ENCODE data around the gene IPO9. TPM values are rescaled to one million over a fixed set of nuclear protein-coding genes. Genes with fewer than 3 reads are reported as not detected.

The IPO9 gene
- total and polyA plus RNA-seq, 2 experiments from 2014 or later = 29.4 to 45.2 TPM

- Histone ChIP-seq H3K4me2 (no peak overlapping the region), H3K9me2 (replicated peaks; ENCODE audit: insufficient read depth) (no peaks in the 10 kb centered on the region), H3K9me3 (ENCODE audit: low read depth) (no peaks in the 10 kb centered on the region), H4K20me1 (ENCODE audit: insufficient read depth, poor library complexity, severe bottlenecking) (no peaks in the 10 kb centered on the region), H3K79me2 (no peaks in the 10 kb centered on the region), H3K27ac (no peak overlapping the region), H2AFZ (no peak overlapping the region), H3K4me3 (no peak overlapping the region), H3K36me3 (replicated peaks; ENCODE audit: insufficient read depth, low read depth) (no peaks in the 10 kb centered on the region), H3K27me3 (no peaks in the 10 kb centered on the region), H3K4me1 (ENCODE audit: insufficient read depth) (peaks cover 9% of the 10 kb centered on the region)
- DNase-seq (ENCODE audit: low spot score) = no peak
- 87% methylated on average over 9 of the region's 9 CpGs for WGBS (ENCODE audit: low lambda C conversion rate, missing lambda C conversion rate)
- TF ChIP-seq CTCF (IDR thresholded peaks at IDR 0.05; ENCODE audit: poor library complexity) (no peak), EZH2phosphoT487 (IDR thresholded peaks at IDR 0.05; ENCODE audit: low read depth, severe bottlenecking, unreplicated experiment) (no peak), EZH2 (IDR thresholded peaks at IDR 0.05; ENCODE audit: borderline replicate concordance) (no peak)
Measured at GRCh38 chr1:201886103-201886885, 57.3 kb downstream of the IPO9 start.

- Histone ChIP-seq H4K20me1 (ENCODE audit: insufficient read depth, poor library complexity, severe bottlenecking) (no peaks in the 10 kb centered on the region), H3K27me3 (no peaks in the 10 kb centered on the region), H3K79me2 (no peaks in the 10 kb centered on the region), H2AFZ (no peak overlapping the region), H3K9me3 (ENCODE audit: low read depth) (no peaks in the 10 kb centered on the region), H3K4me1 (ENCODE audit: insufficient read depth) (peaks cover 9% of the 10 kb centered on the region), H3K4me2 (no peak overlapping the region), H3K9me2 (replicated peaks; ENCODE audit: insufficient read depth) (no peaks in the 10 kb centered on the region), H3K4me3 (no peak overlapping the region), H3K36me3 (replicated peaks; ENCODE audit: insufficient read depth, low read depth) (no peaks in the 10 kb centered on the region), H3K27ac (no peak overlapping the region)
- no peak for DNase-seq (ENCODE audit: low spot score)
- TF ChIP-seq EZH2phosphoT487 (IDR thresholded peaks at IDR 0.05; ENCODE audit: low read depth, severe bottlenecking, unreplicated experiment) = no peak
- TF ChIP-seq EZH2 (IDR thresholded peaks at IDR 0.05; ENCODE audit: borderline replicate concordance) = no peak
- TF ChIP-seq CTCF (IDR thresholded peaks at IDR 0.05; ENCODE audit: poor library complexity) = no peak
- 90% methylated on average over 5 of the region's 5 CpGs for WGBS (ENCODE audit: low lambda C conversion rate, missing lambda C conversion rate)
Measured at GRCh38 chr1:201887116-201887866, 58.3 kb downstream of the IPO9 start.

DNA sequence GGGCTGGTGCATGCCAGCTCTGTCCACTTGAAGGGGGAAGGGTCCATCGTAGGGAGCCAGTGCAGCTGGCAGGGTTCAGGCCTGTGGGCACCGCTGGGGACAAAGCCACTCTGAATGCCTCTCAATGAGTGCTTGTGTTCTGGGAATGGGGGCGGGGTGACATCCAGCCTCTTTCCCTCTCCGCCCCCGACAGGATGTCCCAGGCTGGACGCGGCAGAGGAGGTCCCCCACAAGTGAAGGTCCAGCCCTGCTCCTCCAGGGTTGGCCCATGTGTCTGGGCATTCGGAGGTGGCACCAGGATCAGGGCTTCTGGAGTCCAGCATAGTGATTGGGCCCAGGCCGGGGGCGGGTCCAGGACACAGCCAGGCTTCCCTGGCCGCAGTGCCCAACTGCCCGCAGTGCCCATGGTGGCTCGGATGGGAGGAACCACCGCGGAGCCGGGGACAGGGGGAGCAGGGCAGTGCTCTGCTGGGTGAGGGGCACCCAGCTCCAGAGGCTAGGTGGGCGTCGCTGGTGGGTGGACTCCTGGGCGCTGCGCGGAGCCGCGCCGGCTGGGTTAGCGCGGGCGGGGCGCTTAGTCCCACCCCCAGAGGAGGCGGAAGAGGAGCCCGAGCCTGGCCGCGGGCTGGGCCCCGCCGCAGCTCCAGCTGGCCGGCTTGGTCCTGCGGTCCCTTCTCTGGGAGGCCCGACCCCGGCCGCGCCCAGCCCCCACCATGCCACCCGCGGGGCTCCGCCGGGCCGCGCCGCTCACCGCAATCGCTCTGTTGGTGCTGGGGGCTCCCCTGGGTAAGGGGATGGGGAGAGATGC, 59.5 kb downstream of the IPO9 start, which contains the start of gene SHISA4:
TSS of gene SHISA4 (plus strand) at position 617 of the 808 bp plus-strand sequence. CDS start at position 714, 97 bp downstream.
- Histone ChIP-seq H3K4me2 (peak within 1 kb of the TSS; percentile 89), H3K9me2 (replicated peaks; ENCODE audit: insufficient read depth) (no peaks in the 10 kb centered on the region), H3K4me3 (peak within 1 kb of the TSS; percentile 92), H3K4me1 (ENCODE audit: insufficient read depth) (peaks cover 9% of the 10 kb centered on the region), H3K79me2 (no peaks in the 10 kb centered on the region), H3K27ac (no peak within 1 kb of the TSS), H2AFZ (peak within 1 kb of the TSS; percentile 94), H3K27me3 (no peaks in the 10 kb centered on the region), H4K20me1 (ENCODE audit: insufficient read depth, poor library complexity, severe bottlenecking) (no peaks in the 10 kb centered on the region), H3K36me3 (replicated peaks; ENCODE audit: insufficient read depth, low read depth) (no peaks in the 10 kb centered on the region), H3K9me3 (ENCODE audit: low read depth) (no peaks in the 10 kb centered on the region)
- DNase-seq (ENCODE audit: low spot score) = peak; percentile 65
- no peak for TF ChIP-seq EZH2phosphoT487 (IDR thresholded peaks at IDR 0.05; ENCODE audit: low read depth, severe bottlenecking, unreplicated experiment)
- TF ChIP-seq CTCF (IDR thresholded peaks at IDR 0.05; ENCODE audit: poor library complexity) = no peak
- no peak for TF ChIP-seq EZH2 (IDR thresholded peaks at IDR 0.05; ENCODE audit: borderline replicate concordance)
- 6% methylated on average over 32 of the region's 49 CpGs for WGBS (ENCODE audit: low lambda C conversion rate, missing lambda C conversion rate)

Measured in hepatocyte (in vitro differentiated cells).